Kidney epithelial cell (primary cell): ENCODE results near the gene MPZ. TPM values are rescaled to one million over a fixed set of nuclear protein-coding genes. Genes with fewer than 3 reads are reported as not detected.

Source experiments
- DNase-seq: peaks from one replicate; pipeline ENCODE4 v3.0.0-alpha.2; 2010; ENCODE audit warnings: low read depth
- H3K27me3 ChIP-seq: 2 replicates; pipeline ENCODE4 v1.6.0; 2011; ENCODE audit warnings: low read length; ENCODE audit not compliant: control insufficient read depth, insufficient read depth
- H3K36me3 ChIP-seq: 2 replicates; pipeline ENCODE4 v1.5.1; 2011; ENCODE audit warnings: low read length; ENCODE audit not compliant: control insufficient read depth, insufficient read depth
- H3K4me3 ChIP-seq: 2 replicates; pipeline ENCODE4 v1.5.1; 2011; ENCODE audit warnings: low read depth, mild to moderate bottlenecking, control low read depth, low read length
- CTCF ChIP-seq: IDR thresholded peaks from 2 replicates; pipeline ENCODE4 v1.5.1; 2011; ENCODE audit warnings: mild to moderate bottlenecking, moderate library complexity, low read length, control low read depth, inconsistent platforms; ENCODE audit not compliant: insufficient read depth, poor library complexity, severe bottlenecking
- total RNA-seq: library from RNA; depleted of rRNA; stranded (reverse); fragments of >200 nt; gene quantifications from 2 replicates; pipeline ENCODE4 v1.2.3, GENCODE V29; 2015

The MPZ gene
- total RNA-seq, 1 donor from 2014 or later: 0.54 TPM

- no peaks in the 10 kb centered on the region for H3K36me3 ChIP-seq
- DNase-seq: no peak
- H3K4me3 ChIP-seq: no peak overlapping the region
- peaks cover 3% of the 10 kb centered on the region for H3K27me3 ChIP-seq
- TF ChIP-seq CTCF: no peak
Measured at GRCh38 chr1:161273402-161273801, 36.4 kb downstream of the MPZ start.

GRCh38 chr1:161267321-161267720, 42.4 kb downstream of the MPZ start:
- Histone ChIP-seq H3K4me3 (no peak overlapping the region), H3K36me3 (no peaks in the 10 kb centered on the region), H3K27me3 (no peaks in the 10 kb centered on the region)
- DNase-seq: no peak
- no peak for TF ChIP-seq CTCF

GRCh38 chr1:161266836-161267235, 42.9 kb downstream of the MPZ start:
- Histone ChIP-seq H3K27me3 (peaks cover under 1% of the 10 kb centered on the region), H3K4me3 (no peak overlapping the region), H3K36me3 (no peaks in the 10 kb centered on the region)
- no peak for DNase-seq
- TF ChIP-seq CTCF: no peak

GRCh38 chr1:161266202-161266601, 43.6 kb downstream of the MPZ start:
- DNase-seq: no peak
- no peak for TF ChIP-seq CTCF
- Histone ChIP-seq H3K36me3 (no peaks in the 10 kb centered on the region), H3K27me3 (peaks cover 7% of the 10 kb centered on the region), H3K4me3 (no peak overlapping the region)

GRCh38 chr1:161265305-161265704, 44.5 kb downstream of the MPZ start:
- Histone ChIP-seq H3K4me3 (no peak overlapping the region), H3K27me3 (peaks cover 16% of the 10 kb centered on the region), H3K36me3 (no peaks in the 10 kb centered on the region)
- DNase-seq: no peak
- no peak for TF ChIP-seq CTCF
